Activated CD4-positive, alpha-beta T cell treated with anti-CD3 and anti-CD28 coated beads, Interleukin-2, amount 10 ng/mL, durations not matched to agents 24 days and 14 days (primary cell): ENCODE data around the gene MTA2. TPM values are rescaled to one million over a fixed set of nuclear protein-coding genes. Genes with fewer than 3 reads are reported as not detected.
"Not testable (repeated sequence)": the region's sequence is repeated elsewhere in the genome, so short reads cannot be mapped to it uniquely, and the experiment has no call there.

Source experiments
- DNase-seq: peaks from one replicate; pipeline ENCODE4 v3.0.0; 2022
- H3K27ac Mint-ChIP-seq: one replicate; pipeline ENCODE4 v1.8.0; 2022; ENCODE audit warnings: mild to moderate bottlenecking, mixed read lengths
- H3K27me3 Mint-ChIP-seq: one replicate; pipeline ENCODE4 v1.8.0; 2022; ENCODE audit warnings: mixed read lengths
- H3K36me3 Mint-ChIP-seq: one replicate; pipeline ENCODE4 v1.8.0; 2022; ENCODE audit warnings: low read depth, mild to moderate bottlenecking, mixed read lengths
- H3K4me1 Mint-ChIP-seq: one replicate; pipeline ENCODE4 v1.8.0; 2021; ENCODE audit warnings: mixed read lengths
- H3K4me3 Mint-ChIP-seq: one replicate; pipeline ENCODE4 v1.8.0; 2022; ENCODE audit warnings: mild to moderate bottlenecking, moderate library complexity, mixed read lengths
- H3K9me3 Mint-ChIP-seq: one replicate; pipeline ENCODE4 v1.8.0; 2021; ENCODE audit warnings: mixed read lengths
- intact Hi-C: fragments of 100-400 bp; cut with micrococcal nuclease; formaldehyde crosslinking; loops from one replicate; pipeline ENCODE4 v1.15.1; 2023
- total RNA-seq: library from RNA; stranded (reverse); gene quantifications from 2 replicates; pipeline ENCODE4 v1.2.3, GENCODE V29; 2022

MTA2 gene
- total RNA-seq, 1 donor from 2014 or later: 219 TPM

GRCh38 chr11:62550478-62550877 lies 51.2 kb downstream of the MTA2 start:
- H3K9me3 Mint-ChIP-seq, H3K36me3 Mint-ChIP-seq, H3K4me3 Mint-ChIP-seq, DNase-seq: not testable (repeated sequence)
- peak overlapping the region; percentile 98 for H3K27ac Mint-ChIP-seq
- intact Hi-C loops: loop anchor here (10.0 kb wide), 1 partner anchor 726 kb away; the partner anchor contains the start of gene FADS2
- H3K27me3 Mint-ChIP-seq: peaks cover 14% of the 10 kb centered on the region
- peaks cover 64% of the 10 kb centered on the region for H3K4me1 Mint-ChIP-seq

DNA sequence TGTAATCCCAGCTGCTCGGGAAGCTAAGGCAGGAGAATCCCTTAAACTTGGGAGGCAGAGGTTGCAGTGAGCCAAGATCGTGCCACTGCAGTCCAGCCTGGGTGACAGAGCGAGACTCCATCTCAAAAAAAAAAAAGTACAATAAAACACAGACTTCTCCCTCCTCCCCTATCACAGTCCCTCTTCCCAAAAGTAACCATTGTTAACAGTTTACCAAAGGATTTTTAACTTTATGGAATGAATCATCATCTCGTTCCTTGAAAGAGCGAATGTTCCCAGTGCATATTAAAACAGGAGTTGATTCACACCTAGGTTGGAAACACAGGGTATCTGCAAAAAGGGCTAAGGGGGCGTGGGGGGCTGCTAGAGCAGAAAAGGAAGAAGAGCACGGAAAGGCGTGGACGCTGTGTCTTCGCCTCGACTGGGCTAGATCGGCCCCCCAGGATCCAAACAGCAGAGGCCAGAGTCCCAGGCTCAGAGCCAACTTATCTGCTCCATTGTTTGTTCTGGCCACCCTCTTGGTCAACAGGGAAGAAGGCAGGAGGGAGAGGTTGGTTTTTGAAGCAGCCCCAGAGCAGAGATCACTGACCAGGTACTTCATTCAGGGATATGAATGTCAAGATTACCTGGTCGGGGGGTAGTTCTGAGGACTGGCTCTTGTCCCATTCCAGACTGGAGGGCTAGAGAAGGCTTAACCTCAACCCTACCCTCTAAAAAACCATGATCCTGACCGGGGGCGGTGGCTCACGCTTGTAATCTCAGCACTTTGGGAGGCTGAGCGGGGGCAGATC lies 52.9 kb downstream of the MTA2 start:
- intact Hi-C loops: no loop called here
- Mint-ChIP-seq H3K4me3 (no peak overlapping the region), H3K27ac (peak overlapping the region; percentile 13), H3K36me3 (peaks cover 3% of the 10 kb centered on the region), H3K27me3 (peaks cover 14% of the 10 kb centered on the region), H3K9me3 (no peaks in the 10 kb centered on the region), H3K4me1 (peaks cover 61% of the 10 kb centered on the region)
- DNase-seq: no peak

DNA sequence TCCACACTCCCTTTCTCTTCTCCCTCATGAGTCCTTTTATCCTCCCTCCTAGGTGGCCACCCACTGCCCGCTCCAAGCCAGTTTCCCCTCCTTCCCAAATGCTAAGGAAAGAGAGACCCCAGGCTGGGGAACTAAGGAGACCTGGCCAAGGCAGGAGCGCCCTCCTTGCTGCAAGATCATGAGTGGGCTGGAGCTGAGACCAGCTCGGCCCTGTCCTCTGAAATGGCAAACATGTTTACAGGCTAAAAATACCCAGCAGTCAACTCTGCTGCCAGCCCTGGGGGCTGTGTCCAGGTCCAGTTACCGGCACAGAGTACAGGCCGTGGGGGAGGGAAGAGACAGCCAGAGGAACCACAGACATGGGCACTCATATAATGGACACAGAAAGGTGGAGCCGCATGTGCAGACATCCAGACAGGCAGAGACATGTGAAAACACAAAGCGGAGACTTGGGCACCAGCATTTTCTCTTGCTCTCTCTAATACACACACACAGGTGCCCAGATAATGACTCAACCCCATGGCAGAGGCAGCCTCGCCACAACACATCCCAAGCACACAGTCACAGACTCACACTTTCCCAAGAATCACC lies 53.9 kb downstream of the MTA2 start:
- no peak for DNase-seq
- intact Hi-C loops: no loop called here

DNA sequence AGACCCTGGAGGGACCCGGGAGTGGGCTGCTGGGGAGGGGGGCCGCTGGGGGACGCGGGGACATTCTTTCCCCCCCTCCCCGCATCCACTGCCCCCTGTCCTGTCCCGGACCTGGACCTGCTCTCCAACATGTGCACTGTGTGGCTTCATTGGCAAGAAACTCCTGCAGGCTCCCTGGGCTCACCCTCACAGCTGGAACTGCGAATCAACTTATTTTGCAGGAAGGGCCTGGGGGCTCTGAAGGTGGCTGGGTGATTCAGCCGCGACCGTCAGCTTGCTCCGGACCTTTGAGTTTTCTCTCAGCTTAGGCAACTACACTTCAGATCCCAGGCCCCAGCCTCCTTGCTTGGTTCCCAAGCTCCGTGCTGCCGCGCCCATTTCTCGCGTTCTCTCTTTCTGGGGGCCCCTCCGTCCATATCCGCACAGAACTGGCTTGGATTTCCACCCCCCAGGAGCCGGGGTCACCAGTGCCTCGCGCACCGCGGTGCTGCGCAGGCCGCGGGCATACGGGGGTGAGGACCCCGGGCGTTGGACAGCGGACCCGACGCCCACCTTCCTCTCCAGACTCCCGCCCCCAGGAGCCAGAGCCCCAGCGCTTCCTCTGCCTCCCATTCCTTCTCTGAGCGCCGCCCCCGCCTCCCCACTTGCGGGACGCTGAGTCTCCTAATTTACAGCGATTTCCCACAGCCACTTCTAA lies 54.6 kb downstream of the MTA2 start:
- Mint-ChIP-seq H3K27ac (peak overlapping the region; percentile 59), H3K27me3 (peaks cover 14% of the 10 kb centered on the region), H3K4me1 (peaks cover 62% of the 10 kb centered on the region), H3K9me3 (no peaks in the 10 kb centered on the region), H3K36me3 (peaks cover 3% of the 10 kb centered on the region), H3K4me3 (peak overlapping the region; percentile 99)
- no peak for DNase-seq
- intact Hi-C loops: loop anchor here (1.0 kb wide), 1 partner anchor 9 kb away; no protein-coding TSS in a partner anchor

More for the DNA sequence above, 53.9 kb downstream of the MTA2 start:
- H3K4me1 Mint-ChIP-seq: peaks cover 61% of the 10 kb centered on the region
- peaks cover 14% of the 10 kb centered on the region for H3K27me3 Mint-ChIP-seq
- peak overlapping the region; percentile 99 for H3K4me3 Mint-ChIP-seq
- peak overlapping the region; percentile 59 for H3K27ac Mint-ChIP-seq
- peaks cover 3% of the 10 kb centered on the region for H3K36me3 Mint-ChIP-seq
- H3K9me3 Mint-ChIP-seq: no peaks in the 10 kb centered on the region

- Mint-ChIP-seq H3K4me1 (peaks cover 62% of the 10 kb centered on the region), H3K36me3 (peaks cover 3% of the 10 kb centered on the region), H3K4me3 (peak within 1 kb of the TSS; percentile 99), H3K9me3 (no peaks in the 10 kb centered on the region), H3K27ac (peak within 1 kb of the TSS; percentile 95), H3K27me3 (peaks cover 12% of the 10 kb centered on the region)
- intact Hi-C loops: loop anchor here (1.0 kb wide), 1 partner anchor 10 kb away; no protein-coding TSS in a partner anchor
- DNase-seq: peak; percentile 95
Measured at GRCh38 chr11:62546244-62546928, 55.3 kb downstream of the MTA2 start, which contains the start of gene AHNAK. AHNAK (minus strand) TSS chr11:62546806; CDS start chr11:62536098, 10,708 bp downstream.

- DNase-seq: peak; percentile 89
- Mint-ChIP-seq H3K27ac (peak overlapping the region; percentile 95), H3K27me3 (peaks cover 12% of the 10 kb centered on the region), H3K9me3 (no peaks in the 10 kb centered on the region), H3K36me3 (peaks cover 5% of the 10 kb centered on the region), H3K4me3 (peak overlapping the region; percentile 99), H3K4me1 (peaks cover 62% of the 10 kb centered on the region)
- intact Hi-C loops: loop anchor here (1.0 kb wide), 1 partner anchor 11 kb away; no protein-coding TSS in a partner anchor
Measured at GRCh38 chr11:62545437-62546243, 56.0 kb downstream of the MTA2 start.

DNA sequence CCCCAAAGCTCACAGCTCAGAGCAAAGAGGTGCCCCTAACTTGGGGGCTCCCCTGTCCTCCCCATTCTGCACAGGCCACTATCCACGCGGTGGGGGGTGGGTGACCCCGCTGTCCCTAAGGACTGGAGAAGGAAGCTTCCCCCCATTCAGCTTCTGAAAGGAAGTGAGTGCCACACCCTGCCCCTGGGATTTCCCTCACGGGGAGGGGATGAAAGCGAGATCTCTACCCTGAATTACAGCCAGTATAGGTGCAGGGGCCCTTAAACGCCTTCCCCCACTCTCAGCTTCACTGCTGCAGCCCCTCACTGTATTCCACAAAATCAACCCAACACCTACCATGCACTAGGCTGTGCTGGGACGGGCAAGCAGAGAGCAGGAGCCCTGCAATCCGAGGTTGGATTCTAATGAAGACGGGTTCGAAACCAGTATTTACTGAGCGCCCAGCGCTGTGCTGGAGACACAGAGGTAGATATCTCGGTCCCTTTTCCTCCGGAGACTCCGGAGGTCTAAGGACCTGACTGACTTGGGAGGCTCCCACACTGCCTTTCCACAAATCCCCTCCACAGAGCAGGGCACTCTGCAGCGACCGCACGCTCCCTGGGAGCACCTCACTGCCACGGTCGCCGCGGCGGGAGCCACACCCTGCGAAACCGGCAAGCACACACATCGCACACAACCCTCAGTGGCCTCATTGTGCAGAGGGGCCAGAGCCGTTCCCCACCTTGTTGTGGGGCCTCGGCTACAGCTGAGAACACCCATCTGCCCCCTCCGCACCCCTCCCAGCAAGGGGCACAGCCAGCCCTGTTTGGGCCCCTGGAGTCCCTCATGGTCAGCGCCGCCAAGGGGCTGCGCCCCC lies 56.9 kb downstream of the MTA2 start:
- intact Hi-C loops: loop anchor here (1.0 to 5.0 kb wide), 4 partner anchors 38 to 573 kb away; no protein-coding TSS in a partner anchor
- Mint-ChIP-seq H3K27ac (peak overlapping the region; percentile 95), H3K9me3 (no peaks in the 10 kb centered on the region), H3K4me3 (peak overlapping the region; percentile 99), H3K36me3 (peaks cover 5% of the 10 kb centered on the region), H3K27me3 (peaks cover 10% of the 10 kb centered on the region), H3K4me1 (peaks cover 62% of the 10 kb centered on the region)
- peak; percentile 84 for DNase-seq

GRCh38 chr11:62543680-62544444 lies 57.8 kb downstream of the MTA2 start:
- DNase-seq: peak; percentile 59
- Mint-ChIP-seq H3K4me3 (peak overlapping the region; percentile 99), H3K27ac (peak overlapping the region; percentile 95), H3K27me3 (peaks cover 8% of the 10 kb centered on the region), H3K36me3 (peaks cover 5% of the 10 kb centered on the region), H3K9me3 (no peaks in the 10 kb centered on the region), H3K4me1 (peaks cover 63% of the 10 kb centered on the region)
- intact Hi-C loops: loop anchor here (1.0 to 5.0 kb wide), 4 partner anchors 37 to 572 kb away; no protein-coding TSS in a partner anchor

Other genes with a start within 250 kb of the MTA2 start
- gene SCGB1A1, start 182.8 kb downstream of the MTA2 start, total RNA-seq: not detected in 2 replicates
- 88.8 and 91.5 TPM in 2 replicates for gene AHNAK, start 55.1 kb downstream of the MTA2 start, total RNA-seq
- 1,271 and 1,309 TPM in 2 replicates for gene EEF1G, start 28.0 kb downstream of the MTA2 start, total RNA-seq
- gene TUT1, start 10.3 kb downstream of the MTA2 start, total RNA-seq: 45.3 and 50.9 TPM in 2 replicates
- 161 and 166 TPM in 2 replicates for gene EML3, start 10.9 kb upstream of the MTA2 start, total RNA-seq
- 2.3 and 3.1 TPM in 2 replicates for gene ROM1, start 11.4 kb upstream of the MTA2 start, total RNA-seq
- 80.3 and 91.4 TPM in 2 replicates for gene B3GAT3, start 20.1 kb upstream of the MTA2 start, total RNA-seq
- 251 and 257 TPM in 2 replicates for gene GANAB, start 44.7 kb upstream of the MTA2 start, total RNA-seq
- 36.5 and 36.6 TPM in 2 replicates for gene INTS5, start 51.4 kb upstream of the MTA2 start, total RNA-seq
- 143 and 147 TPM in 2 replicates for gene C11orf98, start 63.3 kb upstream of the MTA2 start, total RNA-seq
- gene CSKMT, start 63.4 kb upstream of the MTA2 start, total RNA-seq: 59.5 and 60.9 TPM in 2 replicates
- 8.6 and 9.4 TPM in 2 replicates for gene UQCC3, start 69.8 kb upstream of the MTA2 start, total RNA-seq
- gene LBHD1, start 70.4 kb upstream of the MTA2 start, total RNA-seq: 21.5 and 23.0 TPM in 2 replicates
- gene UBXN1, start 77.2 kb upstream of the MTA2 start, total RNA-seq: 118 and 121 TPM in 2 replicates
- 0.16 and 0.17 TPM in 2 replicates for gene LRRN4CL, start 87.7 kb upstream of the MTA2 start, total RNA-seq
- 29.6 and 32.4 TPM in 2 replicates for gene BSCL2, start 105.6 kb upstream of the MTA2 start, total RNA-seq
- 0.24 TPM in 1 of 2 replicates, not detected in the other for gene GNG3, start 105.8 kb upstream of the MTA2 start, total RNA-seq
- gene HNRNPUL2, start 125.6 kb upstream of the MTA2 start, total RNA-seq: 60.5 and 60.6 TPM in 2 replicates
- gene TTC9C, start 126.6 kb upstream of the MTA2 start, total RNA-seq: 32.7 and 33.3 TPM in 2 replicates
- gene ZBTB3, start 152.3 kb upstream of the MTA2 start, total RNA-seq: 7.5 and 11.1 TPM in 2 replicates
- gene POLR2G, start 159.7 kb upstream of the MTA2 start, total RNA-seq: 138 and 155 TPM in 2 replicates
- 20.1 and 20.2 TPM in 2 replicates for gene TAF6L, start 169.5 kb upstream of the MTA2 start, total RNA-seq
- 32.9 and 36.3 TPM in 2 replicates for gene TMEM179B, start 185.5 kb upstream of the MTA2 start, total RNA-seq
- 15.0 and 16.5 TPM in 2 replicates for gene TMEM223, start 190.1 kb upstream of the MTA2 start, total RNA-seq
- 133 and 147 TPM in 2 replicates for gene NXF1, start 203.6 kb upstream of the MTA2 start, total RNA-seq
- 28.1 and 33.5 TPM in 2 replicates for gene STX5, start 230.2 kb upstream of the MTA2 start, total RNA-seq
- 0.79 and 2.0 TPM in 2 replicates for gene TEX54, start 231.0 kb upstream of the MTA2 start, total RNA-seq
- 145 and 153 TPM in 2 replicates for gene WDR74, start 237.7 kb upstream of the MTA2 start, total RNA-seq